ENCODE data around the gene LPAR1.
"Not testable (repeated sequence)": the region's sequence is repeated elsewhere in the genome, so short reads cannot be mapped to it uniquely, and the experiment has no call there.

LPAR1 gene

DNA sequence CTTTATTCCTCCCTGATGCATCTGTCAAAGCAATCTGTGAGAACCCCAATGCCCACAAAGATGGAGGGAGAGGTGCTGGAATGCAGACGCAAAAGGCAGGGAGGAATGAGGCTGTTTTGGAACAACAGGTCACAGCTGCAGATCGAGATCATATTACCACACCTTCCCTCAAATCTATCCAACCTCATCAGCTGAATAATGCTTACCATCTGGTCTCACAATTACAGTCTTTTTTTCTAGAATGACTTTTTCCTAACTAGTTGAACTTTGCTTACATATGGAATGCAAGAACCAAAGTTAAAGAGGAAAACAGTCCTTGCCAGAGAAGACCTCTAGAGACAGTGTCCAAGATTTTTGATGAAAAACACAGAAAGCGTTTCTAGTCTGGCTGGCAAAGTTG is 158.1 kb downstream of the LPAR1 start:
- no peak for DNase-seq (ENCODE audit: low read depth in 1 of 2, low spot score in 1 of 2)

DNA sequence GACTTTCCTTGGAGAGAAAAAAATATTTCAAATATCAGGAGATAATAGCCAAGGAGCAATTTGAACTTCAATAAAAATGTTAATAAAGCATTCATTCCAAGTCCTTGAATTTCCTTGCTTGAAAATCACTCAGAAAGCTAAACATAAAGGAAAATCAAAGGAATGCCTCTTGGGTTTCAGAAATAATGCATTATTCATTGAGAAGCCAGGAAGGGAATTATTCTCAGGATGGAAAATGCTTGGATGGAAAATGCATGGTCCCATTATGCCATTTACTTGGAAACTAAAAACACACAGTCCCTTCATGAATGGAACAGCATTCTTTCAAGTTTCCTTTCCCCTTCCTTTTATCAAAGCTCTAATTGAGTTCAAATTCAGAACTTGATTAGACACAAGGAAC is 160.9 kb downstream of the LPAR1 start:
- no peak for DNase-seq (ENCODE audit: low read depth in 1 of 2, low spot score in 1 of 2)

DNA sequence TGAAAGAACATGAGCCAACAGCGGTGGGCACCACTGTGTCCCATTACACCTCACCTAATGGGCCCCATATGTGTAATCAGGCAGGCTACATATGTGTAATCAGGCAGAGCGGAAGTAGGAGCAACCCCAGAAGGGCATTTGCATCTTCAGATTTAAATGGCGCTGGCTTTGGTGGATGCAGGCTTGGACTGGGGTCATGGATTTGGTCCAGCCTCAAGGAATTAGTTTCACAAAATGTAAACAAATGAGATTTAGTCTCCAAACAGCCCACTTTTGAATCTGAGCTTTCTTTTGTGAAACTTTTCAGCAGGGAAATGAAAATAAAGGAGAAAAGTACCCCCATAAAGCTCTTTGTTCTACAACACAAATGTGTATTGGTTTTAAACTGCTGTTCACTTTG is 161.3 kb downstream of the LPAR1 start:
- no peak for DNase-seq (ENCODE audit: low read depth in 1 of 2, low spot score in 1 of 2)

DNA sequence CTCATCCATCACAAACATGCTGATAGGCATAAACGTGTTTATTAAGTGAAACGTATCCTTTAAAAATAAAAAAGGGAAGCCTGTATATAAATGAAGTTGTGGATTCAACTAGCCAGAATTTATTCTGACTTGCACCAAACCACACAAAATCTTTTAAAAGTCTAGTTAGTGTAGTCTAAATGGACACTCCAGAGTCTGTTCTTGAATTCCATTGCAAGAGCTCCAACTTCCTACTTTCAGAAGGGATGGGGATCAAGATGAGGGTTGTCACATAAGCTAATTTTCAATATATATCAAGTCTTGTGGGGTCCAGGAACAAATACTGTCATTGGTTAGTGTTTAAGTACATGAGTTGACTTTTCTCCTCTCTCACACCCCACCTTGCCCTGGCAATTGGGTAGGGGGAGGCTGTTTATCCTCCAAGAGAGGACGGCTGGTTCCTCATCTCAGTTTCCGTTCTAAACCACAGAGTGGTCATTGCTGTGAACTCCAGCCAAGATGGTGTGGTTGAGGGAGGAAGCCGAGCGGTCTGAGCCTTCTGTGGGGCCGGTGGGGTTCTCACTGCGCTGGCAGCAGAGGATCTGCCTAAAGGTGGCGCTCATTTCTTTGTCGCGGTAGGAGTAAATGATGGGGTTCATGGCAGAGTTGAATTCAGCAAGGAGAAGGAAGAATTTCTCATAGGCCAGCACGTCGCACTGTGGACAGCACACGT is 163.2 kb downstream of the LPAR1 start:
- DNase-seq (ENCODE audit: low read depth in 1 of 2, low spot score in 1 of 2), result no peak

DNA sequence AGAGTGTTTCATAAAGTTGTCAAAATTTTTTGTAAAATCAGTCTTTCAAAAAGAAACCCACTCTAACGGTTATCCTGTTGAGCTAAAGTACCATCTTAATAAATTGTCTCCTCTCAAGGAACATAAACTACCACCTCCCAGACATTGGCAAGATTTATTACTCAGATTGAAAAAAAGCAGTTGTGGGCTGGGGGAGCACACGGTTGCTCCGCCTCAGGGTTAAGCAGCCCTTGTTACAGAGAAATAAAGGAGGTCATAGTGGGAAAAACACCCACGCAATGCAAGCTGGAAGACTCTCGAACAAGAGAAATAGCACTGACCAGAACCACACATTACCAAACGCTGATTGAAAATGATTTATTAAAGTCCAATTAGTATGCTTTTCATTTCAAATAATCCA is 165.3 kb downstream of the LPAR1 start:
- no peak for DNase-seq (ENCODE audit: low read depth in 1 of 2, low spot score in 1 of 2)

DNA sequence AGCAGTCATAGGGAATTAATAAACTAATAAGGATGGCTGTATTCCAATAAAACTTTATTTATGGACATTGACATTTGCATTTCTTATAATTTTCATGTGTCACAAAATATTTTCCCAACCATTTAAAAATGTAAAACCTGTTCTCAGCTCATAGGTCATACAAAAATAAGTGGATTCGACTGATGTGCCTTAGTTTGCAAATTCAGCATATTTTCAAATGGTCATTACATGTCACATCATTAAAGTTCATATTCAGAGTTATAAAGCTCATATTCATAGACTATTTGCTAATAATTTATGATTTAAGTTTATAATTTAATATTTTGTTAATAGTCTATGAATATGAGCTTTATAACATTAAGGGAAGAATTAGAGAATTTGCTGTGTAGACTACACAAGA is 166.5 kb downstream of the LPAR1 start:
- no peak for DNase-seq (ENCODE audit: low read depth in 1 of 2, low spot score in 1 of 2)

DNA sequence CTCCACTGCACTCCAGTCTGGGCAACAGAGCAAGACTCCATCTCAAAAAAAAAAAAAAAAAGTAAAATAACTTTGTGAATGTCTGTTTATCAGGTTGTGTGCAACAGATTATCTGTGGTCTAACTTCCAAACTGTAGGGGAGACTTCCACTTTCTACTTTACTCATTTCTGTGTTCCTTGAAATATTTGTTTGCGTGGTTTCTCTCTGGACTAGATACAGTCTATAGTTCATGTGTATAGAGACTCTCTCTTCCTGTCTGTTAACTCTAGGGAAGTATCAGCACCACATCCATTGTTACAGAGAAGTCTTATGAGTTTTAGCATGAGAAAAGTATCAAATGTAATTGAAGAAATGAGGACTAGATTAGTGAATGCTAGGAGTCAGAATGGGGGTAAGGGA is 168.3 kb downstream of the LPAR1 start:
- DNase-seq (ENCODE audit: low read depth in 1 of 2, low spot score in 1 of 2), result no peak

DNA sequence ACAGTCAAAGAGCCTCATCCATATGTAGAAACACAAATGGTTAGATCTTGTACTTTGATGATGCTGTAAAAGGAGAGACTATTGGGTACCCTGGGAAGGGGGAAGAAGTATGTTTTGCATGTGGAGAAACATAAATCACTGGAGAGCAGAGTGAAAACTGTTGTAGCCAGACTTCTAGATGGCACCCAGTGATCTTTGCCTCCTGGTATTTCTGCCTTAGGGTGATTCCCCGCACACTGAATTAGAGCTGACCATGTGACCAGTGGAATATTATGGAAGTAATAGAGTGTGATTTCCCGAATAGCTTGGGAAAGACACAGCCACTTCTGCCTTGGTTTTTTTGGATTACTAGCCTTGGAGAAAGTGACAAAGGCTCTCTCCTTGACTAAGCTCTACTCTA is 174.3 kb downstream of the LPAR1 start:
- no peak for DNase-seq (ENCODE audit: low read depth in 1 of 2, low spot score in 1 of 2)

DNA sequence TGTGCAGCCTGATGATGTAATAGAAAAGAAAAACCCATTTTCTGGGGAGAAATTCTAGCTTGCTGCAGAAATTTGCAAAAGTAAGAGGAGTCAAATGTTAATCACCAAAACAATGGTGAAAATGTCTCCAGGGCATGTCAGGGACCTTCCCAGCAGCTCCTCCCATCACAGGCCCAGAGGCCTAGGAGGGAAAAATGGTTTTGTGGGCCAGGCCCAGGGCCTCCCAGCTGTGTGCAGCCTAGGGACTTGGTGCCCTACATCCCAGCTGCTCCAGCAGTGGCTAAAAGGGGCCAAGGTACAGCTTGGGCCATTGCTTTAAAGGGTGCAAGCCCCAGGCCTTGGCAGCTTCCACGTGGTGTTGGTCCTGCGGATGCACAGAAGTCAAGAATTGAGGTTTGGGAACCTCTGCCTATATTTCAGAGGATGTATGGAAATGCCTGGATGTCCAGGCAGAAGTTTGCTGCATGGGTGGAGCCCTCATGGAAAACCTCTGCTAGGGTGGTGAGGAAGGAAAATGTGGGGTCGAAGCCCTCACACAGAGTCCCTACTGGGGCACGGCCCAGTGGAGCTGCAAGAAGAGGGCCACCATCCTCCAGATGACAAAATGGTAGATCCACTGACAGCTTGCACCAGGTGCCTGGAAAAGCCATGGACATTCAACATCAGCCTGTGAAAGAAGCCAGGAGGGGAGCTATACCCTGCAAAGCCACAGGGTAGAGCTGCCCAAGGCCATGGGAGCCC is 176.7 kb downstream of the LPAR1 start:
- DNase-seq (ENCODE audit: low read depth in 1 of 2, low spot score in 1 of 2), result not testable (repeated sequence)

DNA sequence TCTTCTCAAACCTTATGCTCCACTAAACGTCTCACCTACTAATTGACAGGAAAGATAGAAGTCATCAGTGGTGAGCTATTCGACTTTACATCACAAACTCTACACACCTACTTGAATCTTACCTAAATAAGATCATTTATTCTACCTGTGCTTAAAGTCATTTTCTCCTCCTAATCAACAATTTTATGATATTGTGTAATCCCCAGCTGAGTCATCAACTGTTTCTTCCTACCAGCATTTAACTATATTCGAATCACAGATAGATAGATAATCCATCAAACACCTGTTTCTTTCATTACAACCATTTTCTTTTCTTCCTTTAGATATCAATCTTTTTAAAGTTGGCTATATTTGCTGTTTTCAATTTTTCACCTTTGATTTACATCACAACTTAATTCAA is 181.5 kb downstream of the LPAR1 start:
- DNase-seq (ENCODE audit: low read depth in 1 of 2, low spot score in 1 of 2), result no peak

DNA sequence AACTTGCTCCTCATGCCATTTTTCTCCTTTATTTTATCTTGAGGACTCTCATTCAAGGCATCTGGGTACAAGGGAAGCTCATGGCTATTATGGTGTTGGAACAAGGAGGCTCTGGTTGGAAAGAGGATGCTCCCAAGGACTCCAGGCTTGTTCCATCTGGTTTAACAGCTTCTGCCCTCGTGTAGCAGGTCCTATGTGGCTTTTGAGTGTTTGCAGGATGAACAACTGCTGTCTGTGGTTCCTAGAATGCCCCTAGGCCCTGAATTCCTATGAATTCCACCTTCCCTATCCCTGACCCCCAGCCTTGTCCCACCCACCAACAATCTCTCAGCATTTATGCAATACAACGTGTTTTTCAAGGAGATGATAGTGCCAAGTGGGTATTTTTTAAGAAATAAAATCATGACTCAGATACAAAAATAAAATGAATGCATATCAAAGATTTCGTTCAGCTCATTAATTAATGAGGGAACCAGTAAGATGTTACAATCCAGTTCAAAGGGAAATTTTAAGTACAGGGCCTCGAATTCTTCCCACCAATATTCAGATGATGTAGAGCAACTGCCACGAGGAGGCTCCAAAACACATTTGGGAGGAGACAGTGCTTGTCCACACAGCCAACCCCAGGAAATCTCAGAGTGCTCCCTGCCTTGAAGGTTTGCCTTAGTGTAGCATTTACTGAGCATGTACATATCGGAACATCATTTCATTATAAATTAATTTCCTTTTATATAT is 187.7 kb downstream of the LPAR1 start:
- DNase-seq (ENCODE audit: low read depth in 1 of 2, low spot score in 1 of 2), result no peak

DNA sequence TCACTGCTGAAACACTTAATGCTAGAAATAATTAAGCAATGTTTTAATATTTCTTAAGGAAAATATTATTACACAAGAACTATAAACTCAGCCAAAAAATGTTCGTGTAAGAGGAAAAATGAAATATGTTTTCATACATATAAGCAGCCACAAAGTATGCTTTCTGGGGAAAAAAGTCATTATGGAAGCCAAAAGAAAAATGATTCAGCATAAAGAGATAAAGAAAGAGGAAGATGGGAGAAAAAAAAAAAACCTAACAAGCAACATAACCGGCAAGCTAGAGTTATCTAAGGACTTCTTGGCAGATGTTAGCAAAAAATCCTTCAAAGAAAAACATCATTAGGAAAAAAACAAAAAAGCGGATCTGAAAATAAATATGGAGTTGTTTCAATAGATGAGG is 190.6 kb downstream of the LPAR1 start:
- DNase-seq (ENCODE audit: low read depth in 1 of 2, low spot score in 1 of 2), result no peak

DNA sequence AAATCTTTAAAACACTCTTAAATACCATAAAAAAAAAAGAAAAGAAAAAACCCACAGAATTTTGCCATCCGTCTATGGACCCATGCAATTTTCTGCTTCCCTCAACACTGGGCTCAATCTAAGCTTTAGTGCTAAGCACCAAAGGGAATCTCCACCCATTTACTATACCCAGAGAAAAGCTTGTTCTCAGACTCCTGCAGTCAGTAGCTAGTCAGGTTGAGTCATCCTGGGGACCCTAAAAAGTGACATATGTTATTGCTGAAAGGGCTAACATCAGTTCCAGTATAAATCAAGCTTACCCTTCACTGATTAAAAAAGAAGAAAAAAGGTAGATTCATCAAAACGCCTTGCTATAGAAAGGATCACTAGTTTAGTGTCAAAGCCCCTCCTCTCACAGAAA is 192.1 kb downstream of the LPAR1 start:
- DNase-seq (ENCODE audit: low read depth in 1 of 2, low spot score in 1 of 2), result no peak

DNA sequence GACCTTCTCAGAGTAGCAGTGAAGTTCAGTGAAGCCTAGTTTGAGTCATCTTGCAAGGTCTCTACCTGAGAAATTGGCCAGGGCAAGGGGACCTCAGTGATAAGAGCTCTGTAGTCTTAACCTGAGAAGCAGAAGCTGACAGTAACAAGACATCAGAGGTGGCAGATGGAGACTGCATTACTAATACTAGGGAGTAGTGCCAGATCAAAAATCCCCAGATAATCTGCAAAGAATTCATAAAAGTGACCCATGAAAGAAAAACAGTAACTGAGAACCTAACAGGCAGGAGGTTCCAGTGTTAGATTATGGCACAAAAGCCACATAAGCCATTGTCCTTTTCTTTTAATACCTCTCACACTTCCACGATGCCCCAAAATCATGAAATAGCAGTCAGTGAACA is 194.1 kb downstream of the LPAR1 start:
- DNase-seq (ENCODE audit: low read depth in 1 of 2, low spot score in 1 of 2), result no peak

DNA sequence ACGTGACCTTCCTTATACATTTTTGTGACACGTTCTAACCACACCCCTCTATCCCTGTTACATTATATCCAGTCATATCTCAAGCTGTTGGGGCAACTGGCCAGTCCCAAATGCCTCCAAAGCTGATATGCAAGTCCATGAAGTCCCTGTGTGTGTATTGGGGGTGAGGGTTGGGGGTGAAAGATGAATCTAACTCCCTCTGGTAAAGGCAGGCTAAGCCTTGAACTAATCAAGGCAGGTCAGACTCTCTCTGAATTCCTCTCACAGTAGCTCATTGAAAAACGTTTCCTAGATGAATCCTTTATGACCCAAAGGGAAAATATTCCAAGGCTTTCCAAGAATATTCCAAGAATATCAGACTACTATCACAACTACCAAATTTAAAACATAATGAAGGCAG is 195.3 kb downstream of the LPAR1 start:
- DNase-seq (ENCODE audit: low read depth in 1 of 2, low spot score in 1 of 2), result no peak

DNA sequence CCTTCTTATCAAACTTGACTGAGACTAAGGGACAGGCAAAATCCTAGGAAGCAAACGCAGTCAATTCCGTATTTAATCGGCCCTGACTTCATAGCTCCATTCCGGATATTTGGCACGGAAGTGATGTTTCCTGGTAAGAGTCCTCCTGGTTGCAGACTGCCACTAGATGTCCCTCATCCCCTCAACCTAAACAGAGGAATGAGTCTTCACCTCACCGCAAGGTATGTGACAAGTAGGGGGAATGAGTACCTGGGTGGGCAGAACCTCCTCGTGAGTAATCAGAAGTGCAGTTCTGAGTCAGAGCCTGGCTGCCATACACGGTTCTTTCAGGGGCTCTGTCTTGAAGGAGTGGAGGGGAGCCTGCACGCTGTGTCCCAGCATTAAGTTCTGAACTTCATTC is 196.1 kb downstream of the LPAR1 start:
- DNase-seq (ENCODE audit: low read depth in 1 of 2, low spot score in 1 of 2), result no peak

DNA sequence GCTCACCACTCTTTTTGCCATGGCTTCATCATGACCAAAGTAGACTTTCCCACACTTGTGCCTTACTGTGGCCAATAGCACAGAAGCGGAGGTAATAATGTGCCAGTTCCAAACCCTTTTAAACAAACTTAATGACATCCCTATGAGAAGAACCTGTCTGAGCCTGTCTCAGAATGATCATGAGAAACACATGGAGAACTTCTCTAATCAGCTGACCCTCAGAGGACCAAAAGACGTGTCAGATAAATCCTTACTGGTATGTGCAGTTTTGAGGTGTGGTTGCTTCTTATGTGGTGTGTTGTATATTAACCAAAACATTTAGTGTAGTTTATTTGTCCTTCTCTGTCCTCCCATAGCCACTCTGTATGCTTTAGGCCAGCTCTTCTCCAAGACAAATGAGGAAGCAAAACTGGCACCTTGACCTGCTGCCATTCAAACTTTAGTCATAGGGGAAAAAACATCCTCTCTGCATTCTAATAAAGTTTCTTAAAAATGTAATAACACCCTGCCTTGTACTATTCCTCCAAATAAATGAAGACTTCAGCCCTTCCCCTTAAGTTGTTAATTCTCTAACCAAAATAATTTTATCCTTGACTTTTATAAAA is 200.8 kb downstream of the LPAR1 start:
- no peak for DNase-seq (ENCODE audit: low read depth in 1 of 2, low spot score in 1 of 2)

DNA sequence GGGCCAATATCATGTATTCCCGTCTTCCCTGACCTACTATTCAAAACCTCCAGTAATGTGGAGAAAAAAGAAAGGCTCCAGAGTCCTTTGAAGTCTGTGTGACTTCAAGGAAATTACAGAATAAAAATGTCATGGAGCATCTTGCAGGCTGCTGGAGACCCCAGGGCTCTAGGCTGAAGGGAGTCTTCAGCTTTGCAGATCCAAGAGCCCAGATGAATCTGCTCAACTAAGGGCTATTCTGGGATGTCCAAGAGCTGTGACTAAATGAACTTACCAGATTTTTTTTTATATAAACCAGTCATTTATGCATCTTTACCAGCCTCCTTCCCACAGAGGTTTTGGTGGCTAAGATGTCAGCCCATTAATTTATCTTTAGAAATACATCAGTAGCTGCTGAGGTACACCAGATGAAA is 202.4 kb downstream of the LPAR1 start:
- no peak for DNase-seq (ENCODE audit: low read depth in 1 of 2, low spot score in 1 of 2)

DNA sequence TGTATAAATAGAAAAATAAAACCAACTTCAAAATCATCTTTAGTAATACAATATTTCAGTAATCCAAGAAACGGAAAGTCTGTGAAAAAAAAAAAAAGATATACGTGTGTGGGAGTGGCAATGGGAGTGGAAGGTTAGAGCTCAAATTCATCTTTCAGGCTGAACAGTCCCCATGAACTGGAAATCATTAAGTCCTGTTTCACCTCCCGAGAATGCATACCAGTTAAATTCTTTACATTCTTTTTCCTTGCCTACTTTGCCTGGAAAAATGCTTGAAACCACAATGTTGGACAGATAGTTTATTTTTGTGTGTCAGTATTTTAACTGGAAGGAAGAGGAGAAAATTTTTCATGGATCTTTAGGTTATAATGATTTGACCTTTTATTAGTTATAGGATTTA is 202.9 kb downstream of the LPAR1 start:
- DNase-seq (ENCODE audit: low read depth in 1 of 2, low spot score in 1 of 2), result no peak

DNA sequence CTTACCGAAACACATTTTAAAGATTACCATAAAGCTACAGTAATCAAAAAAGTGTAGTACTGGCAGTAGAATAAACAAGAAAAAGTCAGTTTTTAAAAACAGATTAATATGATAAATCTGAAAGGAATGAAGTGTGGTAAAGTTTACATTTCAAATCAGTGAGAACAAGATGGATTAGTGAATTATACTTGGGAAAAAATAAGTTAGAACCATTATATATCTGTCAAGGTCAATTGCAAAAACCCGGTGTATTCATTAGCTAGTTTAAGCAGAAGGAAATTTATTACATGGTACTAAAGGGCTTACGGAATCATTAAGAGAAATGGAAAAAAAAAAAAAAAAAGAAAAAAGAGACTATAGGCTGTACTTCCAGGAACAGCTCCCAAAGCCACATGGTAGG is 205.3 kb downstream of the LPAR1 start:
- DNase-seq (ENCODE audit: low read depth in 1 of 2, low spot score in 1 of 2), result no peak

DNA sequence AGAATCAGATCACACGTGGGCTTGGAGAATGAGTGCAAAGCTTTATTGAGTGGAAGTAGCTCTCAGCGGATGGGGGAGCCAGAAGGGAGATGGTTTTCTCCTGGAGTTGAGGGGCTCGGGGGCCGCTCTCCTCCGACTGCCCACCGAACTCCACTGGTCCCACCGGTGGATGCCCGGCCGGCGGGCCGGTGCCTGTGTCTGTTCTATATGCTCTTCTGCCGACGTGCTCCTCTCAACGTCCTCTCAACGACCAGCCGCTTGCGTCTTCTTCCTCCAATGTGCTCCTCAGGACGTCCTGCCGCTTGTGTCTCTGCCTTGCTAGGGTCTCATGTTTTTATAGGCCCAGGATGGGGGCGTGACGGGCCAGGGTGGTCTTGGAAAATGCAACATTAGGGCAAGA is 207.8 kb downstream of the LPAR1 start:
- DNase-seq (ENCODE audit: low read depth in 1 of 2, low spot score in 1 of 2), result no peak

DNA sequence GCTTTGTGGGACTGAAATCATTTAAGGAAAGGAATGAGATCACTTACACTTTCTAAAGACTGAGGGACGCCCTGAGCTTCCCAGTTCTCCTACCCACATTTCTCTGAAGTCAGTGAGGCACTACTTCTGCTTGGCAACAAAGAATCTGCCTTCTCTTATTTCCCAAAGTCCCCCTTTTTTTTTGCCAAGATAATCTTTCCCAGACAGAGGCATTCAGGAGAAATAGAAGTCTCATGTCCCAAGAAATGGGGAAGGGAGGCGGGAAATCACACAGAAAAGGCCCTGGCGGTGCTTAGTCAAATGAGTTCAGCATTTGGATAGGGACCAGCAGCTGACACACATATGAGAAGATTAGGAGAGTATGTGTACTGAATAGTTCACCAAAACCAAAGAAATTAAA is 210.0 kb downstream of the LPAR1 start:
- no peak for DNase-seq (ENCODE audit: low read depth in 1 of 2, low spot score in 1 of 2)
